WTC11 (cell line): ENCODE measurements around the gene RAPGEF3. TPM values are rescaled to one million over a fixed set of nuclear protein-coding genes. Genes with fewer than 3 reads are reported as not detected.

Experiments
- ATAC-seq: fragments of 200-7000 bp; cut with Tn5 transposase; 2 replicates; pipeline ENCODE4 v1.10.0; 2021; ENCODE audit warnings: mild to moderate bottlenecking, moderate library complexity
- CTCF ChIA-PET: fragments of 300-600 bp; sonication (Branson Sonifier 250); formaldehyde crosslinking; loops from one replicate; lab custom pipeline; 2021; ENCODE audit warnings: antibody characterized with exemption; lab: Charles Lee
- POLR2A ChIA-PET: fragments of 350-600 bp; sonication (Branson Sonifier 250); formaldehyde crosslinking; loops from one replicate; lab custom pipeline; 2021; ENCODE audit warnings: antibody characterized with exemption; lab: Charles Lee
- DNase-seq: peaks from one replicate; pipeline ENCODE4 v3.0.0; 2021; ENCODE audit warnings: low spot score
- H3K27ac Mint-ChIP-seq: 2 replicates; pipeline ENCODE4 v1.8.0; 2021; ENCODE audit warnings: mixed read lengths
- H3K27me3 Mint-ChIP-seq: 2 replicates; pipeline ENCODE4 v1.8.0; 2021; ENCODE audit warnings: low read depth, mild to moderate bottlenecking, moderate library complexity, mixed read lengths
- H3K36me3 Mint-ChIP-seq: 2 replicates; pipeline ENCODE4 v1.8.0; 2021; ENCODE audit warnings: mixed read lengths
- H3K4me1 Mint-ChIP-seq: 2 replicates; pipeline ENCODE4 v1.8.0; 2022; ENCODE audit warnings: mixed read lengths
- H3K4me3 Mint-ChIP-seq: 2 replicates; pipeline ENCODE4 v1.8.0; 2021; ENCODE audit warnings: mild to moderate bottlenecking, moderate library complexity, mixed read lengths
- H3K9me3 Mint-ChIP-seq: 2 replicates; pipeline ENCODE4 v1.8.0; 2021; ENCODE audit warnings: mixed read lengths
- ATF1 ChIP-seq: sonication (generic); formaldehyde crosslinking; IDR thresholded peaks from 2 replicates; pipeline ENCODE4 v1.8.1; 2023; ENCODE audit warnings: mild to moderate bottlenecking, moderate library complexity, missing genetic modification reagents
- CBFB ChIP-seq: sonication (generic); formaldehyde crosslinking; IDR thresholded peaks from 2 replicates; pipeline ENCODE4 v1.8.1; 2022; ENCODE audit warnings: mild to moderate bottlenecking, low read depth, missing genetic modification reagents
- EMX1 ChIP-seq: fragments of 250-450 bp; sonication (Bioruptor Pico); IDR thresholded peaks from 2 replicates; pipeline ENCODE4 v1.8.0; 2021; ENCODE audit warnings: mild to moderate bottlenecking
- GRHL2 ChIP-seq: fragments of 250-450 bp; sonication (Bioruptor Pico); IDR thresholded peaks from 2 replicates; pipeline ENCODE4 v1.8.0; 2022; ENCODE audit warnings: mild to moderate bottlenecking, moderate library complexity; ENCODE audit not compliant: insufficient replicate concordance, severe bottlenecking
- MXD4 ChIP-seq: fragments of 250-450 bp; sonication (Bioruptor Pico); IDR thresholded peaks from 2 replicates; pipeline ENCODE4 v1.8.0; 2021; ENCODE audit warnings: mild to moderate bottlenecking, moderate library complexity, borderline replicate concordance
- NR1H2 ChIP-seq: sonication (generic); formaldehyde crosslinking; IDR thresholded peaks from 2 replicates; pipeline ENCODE4 v1.9.0; 2021; ENCODE audit warnings: mild to moderate bottlenecking, moderate library complexity, missing genetic modification reagents
- RORB ChIP-seq: fragments of 250-450 bp; sonication (Bioruptor Pico); IDR thresholded peaks from 2 replicates; pipeline ENCODE4 v1.9.0; 2021; ENCODE audit warnings: mild to moderate bottlenecking
- SMAD4 ChIP-seq: sonication (generic); formaldehyde crosslinking; IDR thresholded peaks from 2 replicates; pipeline ENCODE4 v1.8.0; 2022; ENCODE audit warnings: mild to moderate bottlenecking, missing genetic modification reagents
- TEAD4 ChIP-seq: sonication (generic); formaldehyde crosslinking; IDR thresholded peaks from 2 replicates; pipeline ENCODE4 v1.8.0; 2022; ENCODE audit warnings: mild to moderate bottlenecking, missing genetic modification reagents
- ZBTB21 ChIP-seq: sonication (generic); formaldehyde crosslinking; IDR thresholded peaks from 2 replicates; pipeline ENCODE4 v1.8.1; 2023; ENCODE audit warnings: mild to moderate bottlenecking, missing genetic modification reagents, borderline replicate concordance
- ZNF263 ChIP-seq: sonication (generic); formaldehyde crosslinking; IDR thresholded peaks from 2 replicates; pipeline ENCODE4 v1.8.1; 2022; ENCODE audit warnings: low read depth, mild to moderate bottlenecking, moderate library complexity, missing genetic modification reagents
- ZNF416 ChIP-seq: fragments of 250-450 bp; sonication (Bioruptor Pico); IDR thresholded peaks from 2 replicates; pipeline ENCODE4 v1.9.0; 2021; ENCODE audit warnings: mild to moderate bottlenecking, inconsistent platforms
- total RNA-seq: library from RNA; stranded (reverse); gene quantifications from 3 replicates; pipeline ENCODE4 v1.2.3, GENCODE V29; 2021
- TF ChIP-seq, protein P1 (sequence below): sonication (generic); formaldehyde crosslinking; IDR thresholded peaks from 2 replicates; pipeline ENCODE4 v1.8.1; 2022; ENCODE audit warnings: mild to moderate bottlenecking, moderate library complexity, missing genetic modification reagents
- TF ChIP-seq, protein P2 (sequence below): fragments of 200-600 bp; IDR thresholded peaks from 2 replicates; pipeline ENCODE4 v1.8.0; 2022; ENCODE audit warnings: antibody characterized with exemption
- TF ChIP-seq, protein P3 (sequence below): sonication (generic); formaldehyde crosslinking; conservative IDR thresholded peaks from 2 replicates; pipeline ENCODE4 v1.8.1; 2023; ENCODE audit warnings: mild to moderate bottlenecking, low read depth, missing genetic modification reagents, moderate library complexity
- TF ChIP-seq, protein P4 (sequence below): fragments of 250-450 bp; sonication (Bioruptor Pico); IDR thresholded peaks from 2 replicates; pipeline ENCODE4 v1.9.0; 2021; ENCODE audit warnings: mild to moderate bottlenecking, borderline replicate concordance
- TF ChIP-seq, protein P5 (sequence below): sonication (generic); formaldehyde crosslinking; IDR thresholded peaks from 2 replicates; pipeline ENCODE4 v1.8.0; 2023; ENCODE audit warnings: missing genetic modification reagents

Gene RAPGEF3
- total RNA-seq, 1 experiment from 2014 or later: 13.3 TPM

DNA sequence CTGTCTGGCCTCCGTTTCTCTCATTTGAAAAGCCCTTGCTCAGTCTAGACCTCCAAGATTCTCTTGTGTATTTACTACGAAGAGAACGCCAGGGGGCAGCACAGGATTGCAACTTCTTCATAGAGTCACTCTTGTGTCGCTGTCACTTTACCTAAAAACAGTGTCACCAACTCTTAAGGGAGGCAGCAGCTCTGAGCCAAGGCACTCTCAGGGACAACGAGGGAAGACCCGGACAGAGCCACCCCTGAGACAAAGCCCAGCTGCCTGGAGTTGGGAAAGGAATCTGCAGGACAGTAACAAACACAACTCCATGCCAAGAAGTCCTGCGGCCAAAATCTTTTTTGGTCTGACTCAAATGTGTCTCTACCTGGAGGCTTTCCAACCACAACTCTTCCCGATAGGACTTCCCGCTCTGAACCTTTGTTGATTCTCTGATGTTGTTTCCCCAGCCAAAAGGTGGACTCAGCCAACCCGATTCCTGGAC, 43.2 kb downstream of the RAPGEF3 start:
- ChIA-PET CTCF (interaction anchor here (0.6 to 8.3 kb wide), 25 partner anchors 9 to 683 kb away, joined by 3 to 104 read pairs (median 4); partner anchors contain the start of genes ENDOU, RAPGEF3, RPAP3 and SLC48A1), POLR2A (no interaction called here)
- DNase-seq (peak; percentile 71), ATAC-seq (peak; percentile 43)
- Mint-ChIP-seq H3K9me3 (no peaks in the 10 kb centered on the region), H3K36me3 (no peaks in the 10 kb centered on the region), H3K27ac (no peak overlapping the region), H3K4me1 (peaks cover 29% of the 10 kb centered on the region), H3K27me3 (peaks cover 72% of the 10 kb centered on the region), H3K4me3 (no peak overlapping the region)
- TF ChIP-seq ZNF416 (CRISPR knock-in tag): no peak
- TF ChIP-seq, protein P1, sequence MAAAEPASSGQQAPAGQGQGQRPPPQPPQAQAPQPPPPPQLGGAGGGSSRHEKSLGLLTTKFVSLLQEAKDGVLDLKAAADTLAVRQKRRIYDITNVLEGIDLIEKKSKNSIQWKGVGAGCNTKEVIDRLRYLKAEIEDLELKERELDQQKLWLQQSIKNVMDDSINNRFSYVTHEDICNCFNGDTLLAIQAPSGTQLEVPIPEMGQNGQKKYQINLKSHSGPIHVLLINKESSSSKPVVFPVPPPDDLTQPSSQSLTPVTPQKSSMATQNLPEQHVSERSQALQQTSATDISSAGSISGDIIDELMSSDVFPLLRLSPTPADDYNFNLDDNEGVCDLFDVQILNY (CRISPR knock-in tag): no peak
- TF ChIP-seq, protein P2, sequence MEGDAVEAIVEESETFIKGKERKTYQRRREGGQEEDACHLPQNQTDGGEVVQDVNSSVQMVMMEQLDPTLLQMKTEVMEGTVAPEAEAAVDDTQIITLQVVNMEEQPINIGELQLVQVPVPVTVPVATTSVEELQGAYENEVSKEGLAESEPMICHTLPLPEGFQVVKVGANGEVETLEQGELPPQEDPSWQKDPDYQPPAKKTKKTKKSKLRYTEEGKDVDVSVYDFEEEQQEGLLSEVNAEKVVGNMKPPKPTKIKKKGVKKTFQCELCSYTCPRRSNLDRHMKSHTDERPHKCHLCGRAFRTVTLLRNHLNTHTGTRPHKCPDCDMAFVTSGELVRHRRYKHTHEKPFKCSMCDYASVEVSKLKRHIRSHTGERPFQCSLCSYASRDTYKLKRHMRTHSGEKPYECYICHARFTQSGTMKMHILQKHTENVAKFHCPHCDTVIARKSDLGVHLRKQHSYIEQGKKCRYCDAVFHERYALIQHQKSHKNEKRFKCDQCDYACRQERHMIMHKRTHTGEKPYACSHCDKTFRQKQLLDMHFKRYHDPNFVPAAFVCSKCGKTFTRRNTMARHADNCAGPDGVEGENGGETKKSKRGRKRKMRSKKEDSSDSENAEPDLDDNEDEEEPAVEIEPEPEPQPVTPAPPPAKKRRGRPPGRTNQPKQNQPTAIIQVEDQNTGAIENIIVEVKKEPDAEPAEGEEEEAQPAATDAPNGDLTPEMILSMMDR: peak; percentile 72
- no peak for TF ChIP-seq NR1H2 (CRISPR knock-in tag)
- TF ChIP-seq, protein P3, sequence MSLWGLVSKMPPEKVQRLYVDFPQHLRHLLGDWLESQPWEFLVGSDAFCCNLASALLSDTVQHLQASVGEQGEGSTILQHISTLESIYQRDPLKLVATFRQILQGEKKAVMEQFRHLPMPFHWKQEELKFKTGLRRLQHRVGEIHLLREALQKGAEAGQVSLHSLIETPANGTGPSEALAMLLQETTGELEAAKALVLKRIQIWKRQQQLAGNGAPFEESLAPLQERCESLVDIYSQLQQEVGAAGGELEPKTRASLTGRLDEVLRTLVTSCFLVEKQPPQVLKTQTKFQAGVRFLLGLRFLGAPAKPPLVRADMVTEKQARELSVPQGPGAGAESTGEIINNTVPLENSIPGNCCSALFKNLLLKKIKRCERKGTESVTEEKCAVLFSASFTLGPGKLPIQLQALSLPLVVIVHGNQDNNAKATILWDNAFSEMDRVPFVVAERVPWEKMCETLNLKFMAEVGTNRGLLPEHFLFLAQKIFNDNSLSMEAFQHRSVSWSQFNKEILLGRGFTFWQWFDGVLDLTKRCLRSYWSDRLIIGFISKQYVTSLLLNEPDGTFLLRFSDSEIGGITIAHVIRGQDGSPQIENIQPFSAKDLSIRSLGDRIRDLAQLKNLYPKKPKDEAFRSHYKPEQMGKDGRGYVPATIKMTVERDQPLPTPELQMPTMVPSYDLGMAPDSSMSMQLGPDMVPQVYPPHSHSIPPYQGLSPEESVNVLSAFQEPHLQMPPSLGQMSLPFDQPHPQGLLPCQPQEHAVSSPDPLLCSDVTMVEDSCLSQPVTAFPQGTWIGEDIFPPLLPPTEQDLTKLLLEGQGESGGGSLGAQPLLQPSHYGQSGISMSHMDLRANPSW: no peak
- no peak for TF ChIP-seq ZNF263 (CRISPR knock-in tag)

DNA sequence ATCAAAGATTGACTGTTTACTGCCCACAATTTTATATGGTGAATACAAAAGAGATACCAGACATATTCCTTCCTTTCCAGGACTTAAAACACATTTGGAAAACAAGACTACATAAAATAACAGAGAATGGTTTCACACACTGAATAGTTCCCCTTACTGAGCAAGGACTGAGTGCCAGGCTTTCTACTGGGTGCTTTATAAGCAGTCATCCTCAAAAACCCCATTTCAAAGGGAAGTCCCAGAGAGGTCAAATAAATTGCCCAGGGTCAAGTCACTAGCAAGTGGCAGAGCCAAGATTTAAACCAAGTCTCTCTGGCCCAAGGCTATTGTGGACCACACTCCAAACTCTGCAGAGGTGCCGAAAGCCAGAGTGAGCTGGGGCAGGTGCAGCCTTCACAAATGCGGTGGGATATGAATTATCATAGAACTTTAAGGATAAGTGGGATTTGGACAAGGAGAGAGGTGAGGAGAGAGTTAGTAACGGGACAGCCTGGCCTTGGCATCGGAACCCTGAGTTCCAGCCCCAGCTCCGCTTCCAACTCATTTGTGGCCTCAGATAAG, 43.8 kb downstream of the RAPGEF3 start:
- Mint-ChIP-seq H3K4me1 (peaks cover 29% of the 10 kb centered on the region), H3K4me3 (no peak overlapping the region), H3K36me3 (no peaks in the 10 kb centered on the region)
- no peak for ATAC-seq
- TF ChIP-seq GRHL2 (no peak), MXD4 (CRISPR knock-in tag) (no peak), RORB (CRISPR knock-in tag) (no peak), ZBTB21 (CRISPR knock-in tag) (no peak), CBFB (CRISPR knock-in tag) (no peak), ATF1 (CRISPR knock-in tag) (no peak), TEAD4 (CRISPR knock-in tag) (no peak), SMAD4 (CRISPR knock-in tag) (no peak), EMX1 (CRISPR knock-in tag) (no peak)
- TF ChIP-seq, protein P4, sequence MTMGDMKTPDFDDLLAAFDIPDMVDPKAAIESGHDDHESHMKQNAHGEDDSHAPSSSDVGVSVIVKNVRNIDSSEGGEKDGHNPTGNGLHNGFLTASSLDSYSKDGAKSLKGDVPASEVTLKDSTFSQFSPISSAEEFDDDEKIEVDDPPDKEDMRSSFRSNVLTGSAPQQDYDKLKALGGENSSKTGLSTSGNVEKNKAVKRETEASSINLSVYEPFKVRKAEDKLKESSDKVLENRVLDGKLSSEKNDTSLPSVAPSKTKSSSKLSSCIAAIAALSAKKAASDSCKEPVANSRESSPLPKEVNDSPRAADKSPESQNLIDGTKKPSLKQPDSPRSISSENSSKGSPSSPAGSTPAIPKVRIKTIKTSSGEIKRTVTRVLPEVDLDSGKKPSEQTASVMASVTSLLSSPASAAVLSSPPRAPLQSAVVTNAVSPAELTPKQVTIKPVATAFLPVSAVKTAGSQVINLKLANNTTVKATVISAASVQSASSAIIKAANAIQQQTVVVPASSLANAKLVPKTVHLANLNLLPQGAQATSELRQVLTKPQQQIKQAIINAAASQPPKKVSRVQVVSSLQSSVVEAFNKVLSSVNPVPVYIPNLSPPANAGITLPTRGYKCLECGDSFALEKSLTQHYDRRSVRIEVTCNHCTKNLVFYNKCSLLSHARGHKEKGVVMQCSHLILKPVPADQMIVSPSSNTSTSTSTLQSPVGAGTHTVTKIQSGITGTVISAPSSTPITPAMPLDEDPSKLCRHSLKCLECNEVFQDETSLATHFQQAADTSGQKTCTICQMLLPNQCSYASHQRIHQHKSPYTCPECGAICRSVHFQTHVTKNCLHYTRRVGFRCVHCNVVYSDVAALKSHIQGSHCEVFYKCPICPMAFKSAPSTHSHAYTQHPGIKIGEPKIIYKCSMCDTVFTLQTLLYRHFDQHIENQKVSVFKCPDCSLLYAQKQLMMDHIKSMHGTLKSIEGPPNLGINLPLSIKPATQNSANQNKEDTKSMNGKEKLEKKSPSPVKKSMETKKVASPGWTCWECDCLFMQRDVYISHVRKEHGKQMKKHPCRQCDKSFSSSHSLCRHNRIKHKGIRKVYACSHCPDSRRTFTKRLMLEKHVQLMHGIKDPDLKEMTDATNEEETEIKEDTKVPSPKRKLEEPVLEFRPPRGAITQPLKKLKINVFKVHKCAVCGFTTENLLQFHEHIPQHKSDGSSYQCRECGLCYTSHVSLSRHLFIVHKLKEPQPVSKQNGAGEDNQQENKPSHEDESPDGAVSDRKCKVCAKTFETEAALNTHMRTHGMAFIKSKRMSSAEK: no peak
- TF ChIP-seq, protein P5, sequence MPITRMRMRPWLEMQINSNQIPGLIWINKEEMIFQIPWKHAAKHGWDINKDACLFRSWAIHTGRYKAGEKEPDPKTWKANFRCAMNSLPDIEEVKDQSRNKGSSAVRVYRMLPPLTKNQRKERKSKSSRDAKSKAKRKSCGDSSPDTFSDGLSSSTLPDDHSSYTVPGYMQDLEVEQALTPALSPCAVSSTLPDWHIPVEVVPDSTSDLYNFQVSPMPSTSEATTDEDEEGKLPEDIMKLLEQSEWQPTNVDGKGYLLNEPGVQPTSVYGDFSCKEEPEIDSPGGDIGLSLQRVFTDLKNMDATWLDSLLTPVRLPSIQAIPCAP: no peak
- TF ChIP-seq, all 79 proteins: peak for 0
- ChIA-PET POLR2A (no interaction called here), CTCF (interaction anchor here (0.6 to 8.3 kb wide), 21 partner anchors 9 to 683 kb away, joined by 3 to 104 read pairs (median 4); partner anchors contain the start of genes ENDOU, RPAP3 and SLC48A1)
- Mint-ChIP-seq H3K27ac (no peak overlapping the region), H3K27me3 (peaks cover 69% of the 10 kb centered on the region), H3K9me3 (no peaks in the 10 kb centered on the region)
- DNase-seq: no peak
